Neural cell (in vitro differentiated cells): ENCODE results near the gene SND1. TPM values are rescaled to one million over a fixed set of nuclear protein-coding genes. Genes with fewer than 3 reads are reported as not detected.

Source experiments
- H2AFZ ChIP-seq: fragments of 200-600, 300-800 bp; sonication (generic), shearing (Covaris generic); 2 replicates; pipeline ENCODE4 v1.6.0; 2014; ENCODE audit warnings: low read depth, mild to moderate bottlenecking, antibody characterized with exemption, low read length, moderate library complexity
- H3F3A ChIP-seq: fragments of 200-600 bp; shearing (Covaris generic); 2 replicates; pipeline ENCODE4 v1.6.1; 2016; ENCODE audit warnings: mild to moderate bottlenecking, moderate library complexity, mixed read lengths, antibody characterized with exemption, low read length; ENCODE audit not compliant: insufficient read depth, poor library complexity, severe bottlenecking
- H3K27ac ChIP-seq: fragments of 200-600, 300-800 bp; sonication (generic), shearing (Covaris generic); 2 replicates; pipeline ENCODE4 v1.5.1; 2014; ENCODE audit warnings: mild to moderate bottlenecking, low read length, moderate library complexity
- H3K27me3 ChIP-seq: fragments of 300-800, 200-600 bp; sonication (generic), shearing (Covaris generic); 2 replicates; pipeline ENCODE4 v1.6.0; 2014; ENCODE audit warnings: mild to moderate bottlenecking, low read depth, low read length, moderate library complexity; ENCODE audit not compliant: insufficient read depth
- H3K36me3 ChIP-seq: fragments of 300-800, 200-600 bp; sonication (generic), shearing (Covaris generic); 2 replicates; pipeline ENCODE4 v1.5.1; 2014; ENCODE audit warnings: mild to moderate bottlenecking, antibody characterized with exemption, low read length, moderate library complexity; ENCODE audit not compliant: insufficient read depth
- H3K4me2 ChIP-seq: fragments of 300-800, 200-600 bp; sonication (generic), shearing (Covaris generic); 2 replicates; pipeline ENCODE4 v1.6.0; 2014; ENCODE audit warnings: mild to moderate bottlenecking, low read length
- H3K4me3 ChIP-seq: fragments of 300-800, 200-600 bp; sonication (generic), shearing (Covaris generic); 2 replicates; pipeline ENCODE4 v1.5.1; 2014; ENCODE audit warnings: mild to moderate bottlenecking, low read length, moderate library complexity
- H3K79me2 ChIP-seq: fragments of 200-600 bp; shearing (Covaris generic); replicated peaks from 2 replicates; pipeline ENCODE4 v1.6.0; 2014; ENCODE audit warnings: mild to moderate bottlenecking, low read length, moderate library complexity; ENCODE audit not compliant: insufficient read depth
- H3K9ac ChIP-seq: fragments of 300-800, 200-600 bp; sonication (generic), shearing (Covaris generic); 2 replicates; pipeline ENCODE4 v1.6.1; 2016; ENCODE audit warnings: mild to moderate bottlenecking, low read length, mixed read lengths
- H3K9me2 ChIP-seq: fragments of 200-600 bp; shearing (Covaris generic); 2 replicates; pipeline ENCODE4 v1.6.1; 2016; ENCODE audit warnings: mild to moderate bottlenecking, low read length, mixed read lengths; ENCODE audit not compliant: insufficient read depth
- H3K9me3 ChIP-seq: fragments of 200-600, 300-800 bp; sonication (generic), shearing (Covaris generic); 2 replicates; pipeline ENCODE4 v1.6.1; 2016; ENCODE audit warnings: mild to moderate bottlenecking, mixed run types, low read length, moderate library complexity, mixed read lengths
- H4K20me1 ChIP-seq: fragments of 200-600 bp; shearing (Covaris generic); 2 replicates; pipeline ENCODE4 v1.6.1; 2016; ENCODE audit warnings: mild to moderate bottlenecking, mixed run types; ENCODE audit not compliant: insufficient read depth
- CTCF ChIP-seq: fragments of 450-650 bp; IDR thresholded peaks from 2 replicates; pipeline ENCODE4 v1.5.1; 2014; ENCODE audit warnings: antibody characterized with exemption, mild to moderate bottlenecking, moderate library complexity; ENCODE audit not compliant: poor library complexity, severe bottlenecking
- EP300 ChIP-seq: fragments of 450-650 bp; conservative IDR thresholded peaks from 2 replicates; pipeline ENCODE4 v1.6.1; 2014; ENCODE audit warnings: antibody characterized with exemption, mild to moderate bottlenecking, moderate library complexity; ENCODE audit not compliant: poor library complexity, severe bottlenecking
- EZH2 ChIP-seq: fragments of 200-600, 300-800 bp; shearing (Covaris generic), sonication (generic); IDR thresholded peaks from 2 replicates; pipeline ENCODE4 v1.6.1; 2014; ENCODE audit warnings: antibody characterized with exemption, low read length, borderline replicate concordance, mild to moderate bottlenecking; ENCODE audit not compliant: insufficient read depth, poor library complexity, severe bottlenecking
- MXI1 ChIP-seq: fragments of 450-650 bp; conservative IDR thresholded peaks from 2 replicates; pipeline ENCODE4 v1.6.1; 2014; ENCODE audit warnings: antibody characterized with exemption, mild to moderate bottlenecking; ENCODE audit not compliant: poor library complexity, severe bottlenecking
- POLR2AphosphoS5 ChIP-seq: IDR thresholded peaks from 2 replicates; pipeline ENCODE4 v1.6.1; 2012
- RAD21 ChIP-seq: fragments of 450-650 bp; conservative IDR thresholded peaks from 2 replicates; pipeline ENCODE4 v1.6.1; 2014; ENCODE audit warnings: antibody characterized with exemption, mild to moderate bottlenecking, moderate library complexity
- SMC3 ChIP-seq: fragments of 450-650 bp; conservative IDR thresholded peaks from 2 replicates; pipeline ENCODE4 v1.6.1; 2014; ENCODE audit warnings: antibody characterized with exemption, mild to moderate bottlenecking, moderate library complexity; ENCODE audit not compliant: poor library complexity
- TAF1 ChIP-seq: IDR thresholded peaks from 2 replicates; pipeline ENCODE4 v1.6.1; 2012; ENCODE audit warnings: low read depth
- polyA plus RNA-seq: library from polyadenylated mRNA; depleted of rRNA; stranded (reverse); fragments of >200 nt; gene quantifications from 2 replicates; pipeline ENCODE4 v1.2.3, GENCODE V29; 2014
- TF ChIP-seq, protein P1 (sequence below): IDR thresholded peaks from 2 replicates; pipeline ENCODE4 v1.6.1; 2012; ENCODE audit warnings: borderline replicate concordance

SND1 gene
- polyA plus RNA-seq, 1 donor from 2014 or later = 37.4 TPM

DNA sequence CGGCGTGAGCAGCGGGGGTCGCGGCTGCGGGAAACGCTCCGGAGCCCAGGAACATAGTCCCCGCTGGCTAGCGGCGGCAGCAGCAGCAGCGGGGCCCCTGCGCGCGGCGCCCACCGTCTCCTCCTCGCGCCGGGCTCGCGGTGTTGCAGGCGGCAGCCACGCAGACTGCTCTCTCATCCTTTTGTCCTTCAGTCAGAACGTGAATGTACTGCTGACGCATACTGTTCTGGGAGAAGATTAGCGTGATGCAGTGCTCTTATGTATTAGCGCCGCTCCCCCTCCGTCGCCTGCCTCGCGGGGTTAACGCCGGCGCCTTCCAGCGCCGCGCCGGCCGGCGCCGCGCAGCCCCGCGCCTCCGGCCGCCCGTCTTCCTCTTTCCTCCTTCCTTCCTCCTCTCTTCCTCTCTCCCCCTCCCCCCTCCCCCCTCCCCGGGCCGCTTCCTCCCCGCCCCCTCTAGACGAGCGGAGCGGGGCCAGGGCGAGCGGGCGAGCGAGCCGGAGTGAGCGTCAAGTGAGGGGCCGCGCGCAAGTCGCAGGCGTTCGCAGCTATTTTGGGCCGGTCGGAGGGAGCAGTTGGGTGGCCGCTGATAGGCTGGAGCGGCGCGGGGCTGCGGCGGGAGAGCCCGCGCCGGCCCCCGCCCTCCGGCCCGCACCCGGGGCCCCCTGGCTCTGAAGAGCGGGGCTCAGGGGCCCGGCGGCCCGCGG is 380.1 kb downstream of the SND1 start:
- Histone ChIP-seq H3K9me2 (no peaks in the 10 kb centered on the region), H3F3A (no peaks in the 10 kb centered on the region), H3K27ac (peak overlapping the region; percentile 82), H3K27me3 (no peaks in the 10 kb centered on the region), H3K79me2 (peaks cover 37% of the 10 kb centered on the region), H4K20me1 (no peaks in the 10 kb centered on the region), H3K4me2 (no peak overlapping the region), H3K9ac (peak overlapping the region; percentile 76), H3K4me3 (peak overlapping the region; percentile 74), H3K36me3 (peaks cover 7% of the 10 kb centered on the region), H2AFZ (peak overlapping the region; percentile 27), H3K9me3 (no peaks in the 10 kb centered on the region)
- no peak for TF ChIP-seq TAF1
- peak; percentile 65 for TF ChIP-seq CTCF
- no peak for TF ChIP-seq EZH2
- TF ChIP-seq EP300 = peak; percentile 16
- peak; percentile 30 for TF ChIP-seq MXI1
- TF ChIP-seq POLR2AphosphoS5 = peak; percentile 83
- TF ChIP-seq, protein P1, sequence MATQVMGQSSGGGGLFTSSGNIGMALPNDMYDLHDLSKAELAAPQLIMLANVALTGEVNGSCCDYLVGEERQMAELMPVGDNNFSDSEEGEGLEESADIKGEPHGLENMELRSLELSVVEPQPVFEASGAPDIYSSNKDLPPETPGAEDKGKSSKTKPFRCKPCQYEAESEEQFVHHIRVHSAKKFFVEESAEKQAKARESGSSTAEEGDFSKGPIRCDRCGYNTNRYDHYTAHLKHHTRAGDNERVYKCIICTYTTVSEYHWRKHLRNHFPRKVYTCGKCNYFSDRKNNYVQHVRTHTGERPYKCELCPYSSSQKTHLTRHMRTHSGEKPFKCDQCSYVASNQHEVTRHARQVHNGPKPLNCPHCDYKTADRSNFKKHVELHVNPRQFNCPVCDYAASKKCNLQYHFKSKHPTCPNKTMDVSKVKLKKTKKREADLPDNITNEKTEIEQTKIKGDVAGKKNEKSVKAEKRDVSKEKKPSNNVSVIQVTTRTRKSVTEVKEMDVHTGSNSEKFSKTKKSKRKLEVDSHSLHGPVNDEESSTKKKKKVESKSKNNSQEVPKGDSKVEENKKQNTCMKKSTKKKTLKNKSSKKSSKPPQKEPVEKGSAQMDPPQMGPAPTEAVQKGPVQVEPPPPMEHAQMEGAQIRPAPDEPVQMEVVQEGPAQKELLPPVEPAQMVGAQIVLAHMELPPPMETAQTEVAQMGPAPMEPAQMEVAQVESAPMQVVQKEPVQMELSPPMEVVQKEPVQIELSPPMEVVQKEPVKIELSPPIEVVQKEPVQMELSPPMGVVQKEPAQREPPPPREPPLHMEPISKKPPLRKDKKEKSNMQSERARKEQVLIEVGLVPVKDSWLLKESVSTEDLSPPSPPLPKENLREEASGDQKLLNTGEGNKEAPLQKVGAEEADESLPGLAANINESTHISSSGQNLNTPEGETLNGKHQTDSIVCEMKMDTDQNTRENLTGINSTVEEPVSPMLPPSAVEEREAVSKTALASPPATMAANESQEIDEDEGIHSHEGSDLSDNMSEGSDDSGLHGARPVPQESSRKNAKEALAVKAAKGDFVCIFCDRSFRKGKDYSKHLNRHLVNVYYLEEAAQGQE = peak; percentile 59
- peak; percentile 62 for TF ChIP-seq SMC3
- TF ChIP-seq RAD21 = peak; percentile 50

DNA sequence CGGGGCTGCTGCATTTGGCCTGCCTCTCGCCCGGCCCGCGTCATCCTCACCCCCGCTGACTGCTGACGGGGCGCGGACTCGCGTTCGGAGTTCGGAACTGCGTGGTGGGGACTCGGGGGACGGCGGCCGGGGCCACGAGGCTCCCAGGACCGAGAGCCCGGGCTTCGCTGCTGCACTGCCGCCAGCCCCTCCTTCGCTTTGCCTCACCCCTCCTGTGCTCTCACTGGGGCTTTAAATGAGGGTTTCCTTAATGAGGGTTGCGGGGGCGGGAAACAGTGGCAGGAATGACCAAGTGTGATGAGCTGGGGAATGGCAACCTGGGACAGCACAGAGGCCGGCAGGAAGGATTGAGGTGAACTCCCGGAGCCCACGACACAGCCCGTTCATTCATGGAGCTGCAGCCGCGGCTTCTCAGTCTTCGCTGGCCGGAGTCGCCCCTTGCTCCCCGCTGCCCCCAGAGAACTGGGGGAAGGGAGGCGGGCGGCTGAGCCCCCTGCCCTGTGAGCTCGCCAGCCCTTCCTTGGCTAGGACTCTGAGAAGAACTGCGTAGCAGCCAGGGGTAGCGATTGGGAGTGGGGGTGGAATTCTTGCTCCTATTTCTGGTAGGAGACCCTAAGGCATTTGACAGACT is 380.7 kb downstream of the SND1 start:
- Histone ChIP-seq H3K79me2 (peaks cover 30% of the 10 kb centered on the region), H3K9me3 (no peaks in the 10 kb centered on the region), H3K9me2 (no peaks in the 10 kb centered on the region), H3F3A (no peaks in the 10 kb centered on the region), H3K4me3 (peak overlapping the region; percentile 74), H3K27ac (peak overlapping the region; percentile 82), H3K4me2 (peak overlapping the region; percentile 21), H3K36me3 (peaks cover 7% of the 10 kb centered on the region), H2AFZ (peak overlapping the region; percentile 27), H4K20me1 (no peaks in the 10 kb centered on the region), H3K9ac (peak overlapping the region; percentile 76), H3K27me3 (no peaks in the 10 kb centered on the region)
- TF ChIP-seq RAD21 (peak; percentile 22), EP300 (no peak), POLR2AphosphoS5 (peak; percentile 36)
